Type B pancreatic cell (in vitro differentiated cells): ENCODE results near the gene MYO5C. TPM values are rescaled to one million over a fixed set of nuclear protein-coding genes. Genes with fewer than 3 reads are reported as not detected.

Experiments used
- DNase-seq: peaks from one replicate; pipeline ENCODE4 v3.0.0; 2021; ENCODE audit warnings: mixed read lengths; ENCODE audit not compliant: unreplicated experiment; ENCODE audit errors: extremely low spot score
- H3K27ac Mint-ChIP-seq: 2 replicates; pipeline ENCODE4 v1.8.0; 2021; ENCODE audit warnings: mild to moderate bottlenecking, mixed read lengths
- H3K27me3 Mint-ChIP-seq: 2 replicates; pipeline ENCODE4 v1.8.0; 2021; ENCODE audit warnings: mixed read lengths
- H3K36me3 Mint-ChIP-seq: 2 replicates; pipeline ENCODE4 v1.8.0; 2021; ENCODE audit warnings: mixed read lengths
- H3K4me1 Mint-ChIP-seq: one replicate; pipeline ENCODE4 v1.8.0; 2021; ENCODE audit warnings: mixed read lengths; ENCODE audit not compliant: unreplicated experiment
- H3K4me3 Mint-ChIP-seq: 2 replicates; pipeline ENCODE4 v1.8.0; 2021; ENCODE audit warnings: mild to moderate bottlenecking, mixed read lengths
- H3K9me3 Mint-ChIP-seq: 2 replicates; pipeline ENCODE4 v1.8.0; 2021; ENCODE audit warnings: mixed read lengths
- CTCF ChIP-seq: fragments of 200-600 bp; sonication (generic); conservative IDR thresholded peaks from 2 replicates; pipeline ENCODE4 v1.5.0; 2021; ENCODE audit warnings: antibody characterized with exemption, mild to moderate bottlenecking
- total RNA-seq: library from RNA; stranded (reverse); gene quantifications from 2 replicates; pipeline ENCODE4 v1.2.1, GENCODE V29; 2021; ENCODE audit warnings: low replicate concordance

The MYO5C gene
- total RNA-seq, 1 donor from 2014 or later = 17.5 TPM

- no peak for TF ChIP-seq CTCF
- Mint-ChIP-seq H3K9me3 (no peaks in the 10 kb centered on the region), H3K27me3 (no peaks in the 10 kb centered on the region), H3K4me3 (no peak overlapping the region), H3K36me3 (peaks cover 9% of the 10 kb centered on the region), H3K4me1 (peaks cover 7% of the 10 kb centered on the region), H3K27ac (no peak overlapping the region)
- DNase-seq = no peak
These were observed 34.4 kb upstream of the MYO5C start for GRCh38 chr15:52329987-52330386.

GRCh38 chr15:52329150-52329549 lies 33.5 kb upstream of the MYO5C start:
- Mint-ChIP-seq H3K27me3 (no peaks in the 10 kb centered on the region), H3K27ac (no peak overlapping the region), H3K9me3 (no peaks in the 10 kb centered on the region), H3K4me3 (no peak overlapping the region), H3K4me1 (peaks cover 7% of the 10 kb centered on the region), H3K36me3 (peaks cover 4% of the 10 kb centered on the region)
- DNase-seq = no peak
- no peak for TF ChIP-seq CTCF

GRCh38 chr15:52328680-52329079 lies 33.1 kb upstream of the MYO5C start:
- Mint-ChIP-seq H3K27ac (no peak overlapping the region), H3K36me3 (peaks cover 4% of the 10 kb centered on the region), H3K27me3 (no peaks in the 10 kb centered on the region), H3K4me3 (no peak overlapping the region), H3K9me3 (no peaks in the 10 kb centered on the region), H3K4me1 (peaks cover 7% of the 10 kb centered on the region)
- no peak for DNase-seq
- no peak for TF ChIP-seq CTCF

- Mint-ChIP-seq H3K27me3 (no peaks in the 10 kb centered on the region), H3K4me3 (no peak overlapping the region), H3K9me3 (no peaks in the 10 kb centered on the region), H3K27ac (no peak overlapping the region), H3K36me3 (peaks cover 7% of the 10 kb centered on the region), H3K4me1 (peaks cover 7% of the 10 kb centered on the region)
- no peak for TF ChIP-seq CTCF
- DNase-seq = no peak
These were observed 31.2 kb upstream of the MYO5C start for GRCh38 chr15:52326756-52327155.

- peaks cover 7% of the 10 kb centered on the region for H3K36me3 Mint-ChIP-seq
- no peak for TF ChIP-seq CTCF
- no peak for DNase-seq
- no peak overlapping the region for H3K27ac Mint-ChIP-seq
- H3K4me3 Mint-ChIP-seq = no peak overlapping the region
- no peaks in the 10 kb centered on the region for H3K9me3 Mint-ChIP-seq
- H3K4me1 Mint-ChIP-seq = no peaks in the 10 kb centered on the region
- no peaks in the 10 kb centered on the region for H3K27me3 Mint-ChIP-seq
These were observed 28.5 kb upstream of the MYO5C start for GRCh38 chr15:52324109-52324508.
